K562 (cell line): ENCODE data around the gene PITHD1. TPM values are rescaled to one million over a fixed set of nuclear protein-coding genes. Genes with fewer than 3 reads are reported as not detected.

ENCODE experiments used
- BMI1 ChIP-seq: fragments of 150-350 bp; IDR thresholded peaks from 2 replicates; pipeline ENCODE4 v1.6.1; 2014; ENCODE audit warnings: low read length
- GABPA ChIP-seq: fragments of 200-800 bp; sonication (Bioruptor generic); conservative IDR thresholded peaks from 2 replicates; pipeline ENCODE4 v1.6.1; 2016; ENCODE audit warnings: low read depth, missing genetic modification characterization, missing compliant biosample characterization
- SMARCA4 ChIP-seq: fragments of 450-650 bp; IDR thresholded peaks from 2 replicates; pipeline ENCODE4 v1.6.1; 2016
- TCF3 ChIP-seq: sonication (generic); formaldehyde crosslinking; IDR thresholded peaks from 2 replicates; pipeline ENCODE4 v1.4.0; 2020; ENCODE audit warnings: mild to moderate bottlenecking, missing genetic modification reagents
- THRAP3 ChIP-seq: fragments of 450-650 bp; IDR thresholded peaks from 2 replicates; pipeline ENCODE4 v1.6.1; 2016; ENCODE audit warnings: mild to moderate bottlenecking, inconsistent platforms, borderline replicate concordance
- ZNF316 ChIP-seq: fragments of 450-650 bp; IDR thresholded peaks from 2 replicates; pipeline ENCODE4 v1.6.1; 2016
- polyA plus RNA-seq, 8 experiments: library from polyadenylated mRNA; depleted of rRNA in 4 of 8; stranded (reverse) in 5 of 8; unstranded in 3 of 8; fragments of >200 nt; fragmentation: Nextera tagmentation in 2 of 8; fragmentation: Illumina TruSeq in 1 of 8; extraction: Ambion mirVana in 2 of 8; extraction: Trizol in 1 of 8; gene quantifications; 2 replicates each; pipeline versions ENCODE4 v1.2.1 to v1.2.3, GENCODE V29; 2011 to 2014; ENCODE audit warnings: inconsistent platforms in 1 of 8, missing spikeins in 1 of 8
- total RNA-seq, 7 experiments: library from RNA; depleted of rRNA in 6 of 7; stranded (reverse); fragments of >200 nt in 6 of 7; fragmentation: Illumina TruSeq in 2 of 7; extraction: Trizol in 2 of 7; gene quantifications; 2 replicates each; pipeline versions ENCODE4 v1.2.1 to v1.2.3, GENCODE V29; 2011 to 2021; ENCODE audit warnings: low replicate concordance in 1 of 7
- TF ChIP-seq, protein P1 (sequence below): fragments of 250-450 bp; sonication (Bioruptor Pico); IDR thresholded peaks from 2 replicates; pipeline ENCODE4 v1.8.0; 2022; ENCODE audit warnings: inconsistent platforms
- TF ChIP-seq, protein P2 (sequence below), 2 experiments: fragments of 450-650 bp; IDR thresholded peaks; 2 replicates each; pipeline ENCODE4 v1.6.1; 2016
- TF ChIP-seq, protein P3 (sequence below), 2 experiments: fragments of 450-650 bp; IDR thresholded peaks; 2 replicates each; pipeline ENCODE4 v1.6.1; 2016; ENCODE audit warnings: mild to moderate bottlenecking in 2 of 2, borderline replicate concordance in 1 of 2, low read depth in 1 of 2, moderate library complexity in 1 of 2

Gene PITHD1
- total and polyA plus RNA-seq, 9 of the 15 experiments (the other 6 are each of a cell fraction or from before 2014, with no cell fraction given): 46.5 to 175 (median 149) TPM

DNA sequence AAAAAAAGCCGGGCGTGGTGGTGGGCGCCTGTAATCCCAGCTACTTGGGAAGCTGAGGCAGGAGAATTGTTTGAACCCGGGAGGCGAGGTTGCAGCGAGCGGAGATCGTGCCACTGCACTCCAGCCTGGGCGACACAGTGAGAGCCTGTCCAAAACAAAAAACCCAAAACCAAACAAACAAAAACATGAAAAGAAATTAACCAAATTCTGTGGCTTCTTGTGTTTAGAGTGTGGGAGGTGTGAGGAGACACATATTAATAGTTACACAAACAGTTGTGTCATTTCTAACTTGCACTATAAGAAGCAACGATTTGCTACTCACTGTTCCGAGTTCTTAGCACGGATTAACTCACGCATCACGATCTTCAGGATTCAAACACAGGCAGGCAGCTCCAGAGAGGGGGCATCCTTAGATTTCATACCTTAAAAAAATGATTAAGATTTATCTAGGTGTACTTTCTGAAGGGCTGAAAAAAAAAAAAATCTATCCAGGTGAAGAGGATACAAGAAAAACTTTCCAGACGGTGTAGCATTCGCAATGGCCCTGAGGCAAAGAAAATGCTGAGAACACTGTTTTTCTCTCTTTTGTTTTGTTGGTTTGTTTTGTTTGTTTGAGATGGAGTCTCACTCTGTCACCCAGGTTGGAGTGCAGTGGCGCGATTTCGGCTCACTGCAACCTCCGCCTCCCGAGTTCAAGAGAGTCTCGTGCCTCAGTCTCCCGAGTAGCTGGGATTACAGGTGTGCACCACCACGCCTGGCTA, 47.7 kb downstream of the PITHD1 start (continued):
- TF ChIP-seq, protein P1, sequence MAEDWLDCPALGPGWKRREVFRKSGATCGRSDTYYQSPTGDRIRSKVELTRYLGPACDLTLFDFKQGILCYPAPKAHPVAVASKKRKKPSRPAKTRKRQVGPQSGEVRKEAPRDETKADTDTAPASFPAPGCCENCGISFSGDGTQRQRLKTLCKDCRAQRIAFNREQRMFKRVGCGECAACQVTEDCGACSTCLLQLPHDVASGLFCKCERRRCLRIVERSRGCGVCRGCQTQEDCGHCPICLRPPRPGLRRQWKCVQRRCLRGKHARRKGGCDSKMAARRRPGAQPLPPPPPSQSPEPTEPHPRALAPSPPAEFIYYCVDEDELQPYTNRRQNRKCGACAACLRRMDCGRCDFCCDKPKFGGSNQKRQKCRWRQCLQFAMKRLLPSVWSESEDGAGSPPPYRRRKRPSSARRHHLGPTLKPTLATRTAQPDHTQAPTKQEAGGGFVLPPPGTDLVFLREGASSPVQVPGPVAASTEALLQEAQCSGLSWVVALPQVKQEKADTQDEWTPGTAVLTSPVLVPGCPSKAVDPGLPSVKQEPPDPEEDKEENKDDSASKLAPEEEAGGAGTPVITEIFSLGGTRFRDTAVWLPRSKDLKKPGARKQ: peak; percentile 86; the same call in 1 of the 2 replicates
- TF ChIP-seq, protein P2, sequence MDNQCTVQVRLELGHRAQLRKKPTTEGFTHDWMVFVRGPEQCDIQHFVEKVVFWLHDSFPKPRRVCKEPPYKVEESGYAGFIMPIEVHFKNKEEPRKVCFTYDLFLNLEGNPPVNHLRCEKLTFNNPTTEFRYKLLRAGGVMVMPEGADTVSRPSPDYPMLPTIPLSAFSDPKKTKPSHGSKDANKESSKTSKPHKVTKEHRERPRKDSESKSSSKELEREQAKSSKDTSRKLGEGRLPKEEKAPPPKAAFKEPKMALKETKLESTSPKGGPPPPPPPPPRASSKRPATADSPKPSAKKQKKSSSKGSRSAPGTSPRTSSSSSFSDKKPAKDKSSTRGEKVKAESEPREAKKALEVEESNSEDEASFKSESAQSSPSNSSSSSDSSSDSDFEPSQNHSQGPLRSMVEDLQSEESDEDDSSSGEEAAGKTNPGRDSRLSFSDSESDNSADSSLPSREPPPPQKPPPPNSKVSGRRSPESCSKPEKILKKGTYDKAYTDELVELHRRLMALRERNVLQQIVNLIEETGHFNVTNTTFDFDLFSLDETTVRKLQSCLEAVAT (IDR thresholded peaks at IDR 0.05): peak in 1 of 2 experiments; percentile 96; a peak in 2 of 4 replicates
- TF ChIP-seq ZNF316: peak; percentile 85
- TF ChIP-seq SMARCA4: peak; percentile 21; the same call in 1 of the 2 replicates
- TF ChIP-seq THRAP3: peak; percentile 76; the same call in 1 of the 2 replicates
- TF ChIP-seq GABPA: 0 out of 2 replicates have a peak, but pooled peaks have one; percentile 5
- no peak for TF ChIP-seq TCF3 (CRISPR knock-in tag)
- TF ChIP-seq, protein P3, sequence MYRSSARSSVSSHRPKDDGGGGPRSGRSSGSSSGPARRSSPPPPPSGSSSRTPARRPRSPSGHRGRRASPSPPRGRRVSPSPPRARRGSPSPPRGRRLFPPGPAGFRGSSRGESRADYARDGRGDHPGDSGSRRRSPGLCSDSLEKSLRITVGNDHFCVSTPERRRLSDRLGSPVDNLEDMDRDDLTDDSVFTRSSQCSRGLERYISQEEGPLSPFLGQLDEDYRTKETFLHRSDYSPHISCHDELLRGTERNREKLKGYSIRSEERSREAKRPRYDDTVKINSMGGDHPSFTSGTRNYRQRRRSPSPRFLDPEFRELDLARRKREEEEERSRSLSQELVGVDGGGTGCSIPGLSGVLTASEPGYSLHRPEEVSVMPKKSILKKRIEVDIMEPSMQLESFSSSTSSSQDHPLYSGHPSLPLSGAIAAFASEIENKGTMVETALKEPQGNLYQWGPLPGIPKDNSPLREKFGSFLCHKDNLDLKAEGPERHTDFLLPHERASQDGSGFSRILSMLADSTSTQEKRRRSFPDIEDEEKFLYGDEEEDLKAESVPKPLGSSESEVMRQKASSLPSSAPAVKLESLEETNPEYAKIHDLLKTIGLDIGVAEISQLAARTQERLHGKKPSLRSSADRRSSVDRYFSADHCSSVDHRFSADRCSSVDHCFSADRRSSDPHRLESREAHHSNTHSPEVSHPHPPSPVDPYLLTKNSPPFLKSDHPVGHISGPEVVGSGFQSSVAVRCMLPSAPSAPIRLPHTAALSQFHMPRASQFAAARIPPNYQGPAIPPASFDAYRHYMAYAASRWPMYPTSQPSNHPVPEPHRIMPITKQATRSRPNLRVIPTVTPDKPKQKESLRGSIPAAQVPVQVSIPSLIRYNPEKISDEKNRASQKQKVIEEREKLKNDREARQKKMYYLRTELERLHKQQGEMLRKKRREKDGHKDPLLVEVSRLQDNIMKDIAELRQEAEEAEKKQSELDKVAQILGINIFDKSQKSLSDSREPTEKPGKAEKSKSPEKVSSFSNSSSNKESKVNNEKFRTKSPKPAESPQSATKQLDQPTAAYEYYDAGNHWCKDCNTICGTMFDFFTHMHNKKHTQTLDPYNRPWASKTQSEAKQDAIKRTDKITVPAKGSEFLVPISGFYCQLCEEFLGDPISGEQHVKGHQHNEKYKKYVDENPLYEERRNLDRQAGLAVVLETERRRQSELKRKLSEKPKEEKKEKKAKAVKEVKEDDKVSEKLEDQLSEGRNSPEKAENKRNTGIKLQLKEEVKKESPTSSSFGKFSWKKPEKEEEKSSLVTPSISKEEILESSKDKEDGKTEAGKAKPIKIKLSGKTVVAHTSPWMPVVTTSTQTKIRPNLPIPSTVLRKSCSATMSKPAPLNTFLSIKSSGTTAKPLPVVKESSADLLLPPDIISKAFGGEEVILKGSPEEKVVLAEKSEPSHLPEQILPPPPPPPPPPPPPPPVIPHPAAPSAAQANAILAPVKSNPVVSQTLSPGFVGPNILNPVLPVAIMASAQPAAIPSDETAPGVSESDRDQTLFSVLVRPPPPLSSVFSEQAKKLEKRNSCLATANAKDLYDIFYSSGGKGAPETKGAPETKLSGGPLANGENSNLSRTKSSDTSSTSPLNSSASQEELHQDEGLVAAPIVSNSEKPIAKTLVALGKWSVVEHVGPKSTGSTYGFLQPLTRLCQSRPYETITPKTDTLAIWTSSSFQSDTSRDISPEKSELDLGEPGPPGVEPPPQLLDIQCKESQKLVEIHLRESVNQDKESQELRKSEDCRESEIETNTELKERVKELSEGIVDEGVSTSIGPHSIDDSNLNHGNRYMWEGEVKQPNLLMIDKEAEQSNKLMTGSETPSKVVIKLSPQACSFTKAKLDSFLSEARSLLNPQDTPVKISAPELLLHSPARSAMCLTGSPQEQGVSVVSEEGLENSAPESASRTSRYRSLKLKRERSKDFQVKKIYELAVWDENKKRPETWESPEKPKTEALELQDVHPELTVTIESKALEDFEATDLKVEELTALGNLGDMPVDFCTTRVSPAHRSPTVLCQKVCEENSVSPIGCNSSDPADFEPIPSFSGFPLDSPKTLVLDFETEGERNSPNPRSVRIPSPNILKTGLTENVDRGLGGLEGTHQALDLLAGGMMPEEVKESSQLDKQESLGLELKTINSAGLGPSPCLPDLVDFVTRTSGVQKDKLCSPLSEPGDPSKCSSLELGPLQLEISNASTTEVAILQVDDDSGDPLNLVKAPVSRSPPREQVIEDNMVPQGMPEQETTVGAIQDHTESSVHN (IDR thresholded peaks at IDR 0.05; ENCODE audit: borderline replicate concordance in 1 of 2, low read depth in 1 of 2): 0 out of 4 replicates have a peak, but pooled peaks of 1 of the 2 experiments have one; percentile 8
- TF ChIP-seq BMI1: no peak
